Measurements from ENCODE around the gene PDCL3. TPM values are rescaled to one million over a fixed set of nuclear protein-coding genes. Genes with fewer than 3 reads are reported as not detected.

The PDCL3 gene
- polyA plus RNA-seq, 1 experiment = 19.2 TPM

DNA sequence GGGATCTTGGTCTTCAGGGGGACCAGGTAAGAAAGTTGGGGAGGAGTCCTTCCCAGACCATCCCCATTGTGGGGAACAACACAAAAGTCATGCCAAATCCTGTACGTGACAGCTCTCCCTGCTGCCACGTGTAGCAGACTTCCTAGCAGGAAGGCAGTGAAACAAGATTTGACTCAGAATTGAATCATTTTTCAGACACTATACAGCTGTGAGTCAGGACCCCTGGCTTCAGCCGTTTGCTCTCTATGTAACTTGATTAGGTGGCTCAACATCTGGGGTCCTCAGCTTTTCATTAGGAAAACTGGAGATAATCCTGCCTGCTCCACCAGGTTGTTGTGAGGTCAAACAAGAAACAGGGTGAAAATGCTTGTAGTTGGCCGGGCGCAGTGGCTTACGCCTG, 32.9 kb upstream of the PDCL3 start:
- DNase-seq (ENCODE audit: low read depth, low spot score) = no peak
- H3K4me3 ChIP-seq (ENCODE audit: low read depth, low read length) = no peak overlapping the region
- no peaks in the 10 kb centered on the region for H3K9me3 ChIP-seq (ENCODE audit: control insufficient read depth, insufficient read depth, low read length)
- POLR2A ChIA-PET = no interaction called here
- no peak overlapping the region for H3K27ac ChIP-seq (ENCODE audit: low read depth, low read length)
- CTCF ChIA-PET = no interaction called here
- H3K27me3 ChIP-seq (ENCODE audit: control insufficient read depth, insufficient read depth, low read length) = peaks cover 2% of the 10 kb centered on the region
- TF ChIP-seq, protein P1, sequence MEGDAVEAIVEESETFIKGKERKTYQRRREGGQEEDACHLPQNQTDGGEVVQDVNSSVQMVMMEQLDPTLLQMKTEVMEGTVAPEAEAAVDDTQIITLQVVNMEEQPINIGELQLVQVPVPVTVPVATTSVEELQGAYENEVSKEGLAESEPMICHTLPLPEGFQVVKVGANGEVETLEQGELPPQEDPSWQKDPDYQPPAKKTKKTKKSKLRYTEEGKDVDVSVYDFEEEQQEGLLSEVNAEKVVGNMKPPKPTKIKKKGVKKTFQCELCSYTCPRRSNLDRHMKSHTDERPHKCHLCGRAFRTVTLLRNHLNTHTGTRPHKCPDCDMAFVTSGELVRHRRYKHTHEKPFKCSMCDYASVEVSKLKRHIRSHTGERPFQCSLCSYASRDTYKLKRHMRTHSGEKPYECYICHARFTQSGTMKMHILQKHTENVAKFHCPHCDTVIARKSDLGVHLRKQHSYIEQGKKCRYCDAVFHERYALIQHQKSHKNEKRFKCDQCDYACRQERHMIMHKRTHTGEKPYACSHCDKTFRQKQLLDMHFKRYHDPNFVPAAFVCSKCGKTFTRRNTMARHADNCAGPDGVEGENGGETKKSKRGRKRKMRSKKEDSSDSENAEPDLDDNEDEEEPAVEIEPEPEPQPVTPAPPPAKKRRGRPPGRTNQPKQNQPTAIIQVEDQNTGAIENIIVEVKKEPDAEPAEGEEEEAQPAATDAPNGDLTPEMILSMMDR (IDR thresholded peaks at IDR 0.05; ENCODE audit: low read depth, low read length) = no peak

DNA sequence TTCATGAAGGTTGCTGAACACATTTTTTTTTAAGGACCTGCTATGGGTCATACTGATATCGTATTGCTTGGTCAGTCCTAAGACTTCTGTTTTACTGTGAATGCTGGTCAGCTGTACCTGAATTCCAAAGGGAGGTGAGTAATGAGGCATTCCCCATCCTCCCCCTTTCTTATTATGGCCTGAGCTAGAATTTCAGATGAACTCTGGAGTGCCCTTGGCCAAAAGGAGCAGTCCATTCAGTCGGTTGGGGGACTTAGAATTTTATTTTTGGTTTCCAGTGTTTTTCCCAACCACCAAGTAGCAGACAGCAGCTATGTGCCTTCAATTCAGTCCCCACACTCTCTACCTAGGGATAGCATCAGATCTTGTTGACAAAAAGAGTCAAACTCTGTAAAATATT, 26.9 kb upstream of the PDCL3 start:
- H3K27me3 ChIP-seq (ENCODE audit: control insufficient read depth, insufficient read depth, low read length) = peaks cover 2% of the 10 kb centered on the region
- no peak for DNase-seq (ENCODE audit: low read depth, low spot score)
- ChIA-PET CTCF (interaction anchor here (0.6 kb wide), 1 partner anchor 1527 kb away, joined by 5 read pairs; no protein-coding TSS in a partner anchor), POLR2A (interaction anchor here (1.0 kb wide), 1 partner anchor 27 kb away, joined by 3 read pairs; the partner anchor contains the start of gene PDCL3)
- H3K9me3 ChIP-seq (ENCODE audit: control insufficient read depth, insufficient read depth, low read length) = no peaks in the 10 kb centered on the region
- H3K27ac ChIP-seq (ENCODE audit: low read depth, low read length) = no peak overlapping the region
- H3K4me3 ChIP-seq (ENCODE audit: low read depth, low read length) = no peak overlapping the region
- TF ChIP-seq, protein P1 (IDR thresholded peaks at IDR 0.05; ENCODE audit: low read depth, low read length) = no peak

DNA sequence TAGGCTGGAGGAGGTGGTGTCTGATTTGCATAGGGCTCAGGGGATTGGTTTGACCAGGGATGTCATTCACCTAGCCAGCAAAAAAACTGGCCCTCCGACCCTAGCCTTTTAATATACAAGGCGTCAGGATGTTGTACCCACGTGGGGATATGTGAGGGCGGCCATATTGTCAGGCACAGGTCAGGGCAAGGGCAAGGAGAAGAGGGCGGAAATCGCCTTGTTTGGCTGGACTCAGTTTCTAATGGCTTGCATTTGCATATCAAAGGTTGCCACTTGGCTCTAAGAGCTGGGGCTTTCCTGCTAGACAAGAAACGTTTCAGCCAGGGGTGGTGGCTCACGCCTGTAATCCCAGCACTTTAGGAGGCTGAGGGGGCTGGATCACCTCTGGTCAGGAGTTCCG, 24.9 kb upstream of the PDCL3 start:
- Histone ChIP-seq H3K27ac (ENCODE audit: low read depth, low read length) (no peak overlapping the region), H3K9me3 (ENCODE audit: control insufficient read depth, insufficient read depth, low read length) (no peaks in the 10 kb centered on the region), H3K4me3 (ENCODE audit: low read depth, low read length) (no peak overlapping the region), H3K27me3 (ENCODE audit: control insufficient read depth, insufficient read depth, low read length) (peaks cover 2% of the 10 kb centered on the region)
- TF ChIP-seq, protein P1 (IDR thresholded peaks at IDR 0.05; ENCODE audit: low read depth, low read length) = no peak
- POLR2A ChIA-PET = no interaction called here
- no peak for DNase-seq (ENCODE audit: low read depth, low spot score)
- CTCF ChIA-PET = no interaction called here

DNA sequence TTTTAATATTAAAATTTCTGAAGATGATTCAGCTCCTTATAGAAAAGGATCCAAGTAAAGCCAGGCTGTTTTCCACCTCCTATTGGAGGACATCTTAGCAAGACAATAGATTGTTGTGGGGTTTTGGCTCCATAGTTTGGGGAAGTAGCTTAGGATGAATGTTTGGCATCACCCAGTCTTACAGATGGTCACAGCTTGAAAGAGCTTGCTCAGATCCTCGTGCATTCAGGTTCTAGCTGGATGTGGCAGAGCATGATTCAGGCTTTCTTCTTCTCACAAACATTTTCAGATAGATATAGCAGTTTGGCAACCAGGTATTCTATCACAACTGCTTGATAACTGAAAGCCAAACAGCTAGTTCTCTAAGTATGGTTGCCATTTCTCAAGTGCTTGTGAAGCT, 23.6 kb upstream of the PDCL3 start:
- DNase-seq (ENCODE audit: low read depth, low spot score) = no peak
- ChIA-PET CTCF (no interaction called here), POLR2A (no interaction called here)
- Histone ChIP-seq H3K27me3 (ENCODE audit: control insufficient read depth, insufficient read depth, low read length) (peaks cover 5% of the 10 kb centered on the region), H3K27ac (ENCODE audit: low read depth, low read length) (no peak overlapping the region), H3K9me3 (ENCODE audit: control insufficient read depth, insufficient read depth, low read length) (no peaks in the 10 kb centered on the region), H3K4me3 (ENCODE audit: low read depth, low read length) (no peak overlapping the region)
- TF ChIP-seq, protein P1 (IDR thresholded peaks at IDR 0.05; ENCODE audit: low read depth, low read length) = no peak

DNA sequence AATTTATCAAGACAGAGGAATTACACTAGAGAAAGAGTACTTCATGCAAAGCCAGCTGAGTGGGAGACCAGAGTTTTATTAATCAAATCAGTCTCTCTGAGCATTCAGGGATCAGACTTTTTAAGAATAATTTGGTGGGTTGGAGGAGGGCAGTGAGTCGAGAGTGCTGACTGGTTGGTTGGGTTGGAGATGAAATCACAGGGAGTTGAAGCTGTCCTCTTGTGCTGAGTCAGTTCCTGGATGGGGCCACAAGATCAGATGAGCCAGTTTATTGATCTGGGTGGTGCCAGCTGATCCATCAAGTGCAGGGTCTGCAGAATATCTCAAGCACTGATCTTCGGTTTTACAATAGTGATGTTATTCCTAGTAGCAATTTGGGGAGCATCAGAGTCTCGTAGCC, 21.4 kb upstream of the PDCL3 start:
- peaks cover 7% of the 10 kb centered on the region for H3K27me3 ChIP-seq (ENCODE audit: control insufficient read depth, insufficient read depth, low read length)
- H3K9me3 ChIP-seq (ENCODE audit: control insufficient read depth, insufficient read depth, low read length) = no peaks in the 10 kb centered on the region
- ChIA-PET POLR2A (interaction anchor here (0.6 kb wide), 1 partner anchor 1347 kb away, joined by 3 read pairs; no protein-coding TSS in a partner anchor), CTCF (no interaction called here)
- no peak overlapping the region for H3K4me3 ChIP-seq (ENCODE audit: low read depth, low read length)
- TF ChIP-seq, protein P1 (IDR thresholded peaks at IDR 0.05; ENCODE audit: low read depth, low read length) = no peak
- no peak overlapping the region for H3K27ac ChIP-seq (ENCODE audit: low read depth, low read length)
- DNase-seq (ENCODE audit: low read depth, low spot score) = no peak
